ENCODE measurements around the gene IL1A. TPM values are rescaled to one million over a fixed set of nuclear protein-coding genes. Genes with fewer than 3 reads are reported as not detected.
A peak's percentile ranks its signal among the peaks of the same experiment; 100 is the strongest.

The IL1A gene
- total RNA-seq, 1 donor from 2014 or later: 82.7 TPM

DNA sequence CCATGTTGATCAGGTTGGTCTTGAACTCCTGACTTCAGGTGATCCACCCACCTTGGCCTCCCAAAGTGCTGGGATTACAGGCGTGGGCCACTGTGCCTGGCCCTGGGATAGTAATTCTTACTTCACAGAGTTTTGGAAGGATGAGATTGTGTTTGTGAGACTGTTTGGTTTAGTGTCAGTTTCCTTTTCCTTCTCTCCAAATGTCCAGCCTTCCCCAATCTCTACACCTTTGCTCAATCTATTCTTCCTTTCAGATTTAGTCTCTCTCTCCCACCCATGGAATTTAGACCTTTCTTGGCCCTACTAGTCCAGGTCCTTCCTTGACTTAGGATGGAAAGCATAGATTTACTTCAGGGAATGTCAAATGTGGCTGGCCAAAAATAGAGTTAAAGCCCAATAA, 12.2 kb upstream of the IL1A start:
- DNase-seq (ENCODE audit: low read depth): no peak
- H3K4me3 ChIP-seq (ENCODE audit: low read depth, low read length): no peak overlapping the region
- no peaks in the 10 kb centered on the region for H3K27me3 ChIP-seq (ENCODE audit: control insufficient read depth, insufficient read depth, low read length)
- TF ChIP-seq CTCF (IDR thresholded peaks at IDR 0.05; ENCODE audit: insufficient read depth, low read length, severe bottlenecking): no peak
- H3K36me3 ChIP-seq (ENCODE audit: control insufficient read depth, insufficient read depth, low read length): no peaks in the 10 kb centered on the region
- FAIRE-seq: no peak

- H3K36me3 ChIP-seq (ENCODE audit: control insufficient read depth, insufficient read depth, low read length): no peaks in the 10 kb centered on the region
- H3K27me3 ChIP-seq (ENCODE audit: control insufficient read depth, insufficient read depth, low read length): no peaks in the 10 kb centered on the region
- H3K4me3 ChIP-seq (ENCODE audit: low read depth, low read length): no peak overlapping the region
- TF ChIP-seq CTCF (IDR thresholded peaks at IDR 0.05; ENCODE audit: insufficient read depth, low read length, severe bottlenecking): no peak
- peak; percentile 99 for DNase-seq (ENCODE audit: low read depth)
- peak; percentile 7 for FAIRE-seq
Measured at GRCh38 chr2:112795774-112796173, 11.5 kb upstream of the IL1A start.

DNA sequence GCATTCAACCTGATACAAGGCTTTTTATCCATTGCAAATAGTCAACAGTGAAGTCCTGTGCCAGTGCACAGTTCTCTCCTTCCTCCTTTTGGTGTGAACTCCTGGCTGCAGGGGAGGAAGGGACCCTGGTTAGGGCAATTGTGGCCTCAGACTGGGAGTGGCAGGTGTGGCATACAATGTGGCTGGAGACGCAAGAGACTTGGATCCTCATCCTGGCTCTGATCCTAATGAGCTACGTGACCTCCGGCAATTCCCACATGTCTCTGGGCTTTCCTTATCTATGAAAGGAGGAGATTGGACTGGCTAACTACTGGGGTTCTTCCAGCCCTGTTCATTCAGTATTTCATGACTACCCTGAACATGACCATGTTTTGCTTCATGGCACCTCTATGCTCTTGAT, 10.5 kb upstream of the IL1A start:
- Histone ChIP-seq H3K36me3 (ENCODE audit: control insufficient read depth, insufficient read depth, low read length) (no peaks in the 10 kb centered on the region), H3K27me3 (ENCODE audit: control insufficient read depth, insufficient read depth, low read length) (no peaks in the 10 kb centered on the region), H3K4me3 (ENCODE audit: low read depth, low read length) (no peak overlapping the region)
- no peak for TF ChIP-seq CTCF (IDR thresholded peaks at IDR 0.05; ENCODE audit: insufficient read depth, low read length, severe bottlenecking)
- DNase-seq (ENCODE audit: low read depth): no peak
- no peak for FAIRE-seq

GRCh38 chr2:112794131-112794733, 9.9 kb upstream of the IL1A start:
- FAIRE-seq (peak; percentile 98), DNase-seq (ENCODE audit: low read depth) (peak; percentile 99)
- Histone ChIP-seq H3K4me3 (ENCODE audit: low read depth, low read length) (no peak overlapping the region), H3K27me3 (ENCODE audit: control insufficient read depth, insufficient read depth, low read length) (no peaks in the 10 kb centered on the region), H3K36me3 (ENCODE audit: control insufficient read depth, insufficient read depth, low read length) (no peaks in the 10 kb centered on the region)
- TF ChIP-seq CTCF (IDR thresholded peaks at IDR 0.05; ENCODE audit: insufficient read depth, low read length, severe bottlenecking): no peak

DNA sequence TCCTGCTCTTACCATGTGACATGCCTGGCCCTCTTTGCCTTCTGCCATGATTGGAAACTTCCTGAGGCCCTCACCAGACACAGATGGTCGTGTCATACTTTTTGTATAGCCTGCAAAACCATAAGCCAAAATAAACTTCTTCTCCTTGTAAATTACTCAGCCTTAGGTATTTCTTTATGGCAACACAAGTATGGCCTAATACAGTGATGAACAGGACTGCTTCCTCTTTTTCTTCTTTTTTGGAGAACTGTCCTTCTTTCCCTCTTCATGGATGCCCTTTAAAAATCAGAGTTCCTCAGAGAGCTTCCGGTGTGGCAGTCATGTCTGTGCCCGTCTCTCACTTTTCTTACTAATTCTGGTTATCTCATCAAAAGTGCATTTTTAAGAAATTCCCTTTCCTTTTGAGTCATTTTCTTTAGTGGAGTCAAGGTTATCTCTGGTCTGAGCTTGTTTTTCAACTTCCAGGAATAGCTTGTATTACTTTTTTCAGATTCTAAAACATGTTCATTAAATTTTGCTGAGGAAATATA, 9.2 kb upstream of the IL1A start:
- Histone ChIP-seq H3K36me3 (ENCODE audit: control insufficient read depth, insufficient read depth, low read length) (no peaks in the 10 kb centered on the region), H3K4me3 (ENCODE audit: low read depth, low read length) (no peak overlapping the region), H3K27me3 (ENCODE audit: control insufficient read depth, insufficient read depth, low read length) (no peaks in the 10 kb centered on the region)
- DNase-seq (ENCODE audit: low read depth) (peak; percentile 88), FAIRE-seq (no peak)
- TF ChIP-seq CTCF (IDR thresholded peaks at IDR 0.05; ENCODE audit: insufficient read depth, low read length, severe bottlenecking): no peak

DNA sequence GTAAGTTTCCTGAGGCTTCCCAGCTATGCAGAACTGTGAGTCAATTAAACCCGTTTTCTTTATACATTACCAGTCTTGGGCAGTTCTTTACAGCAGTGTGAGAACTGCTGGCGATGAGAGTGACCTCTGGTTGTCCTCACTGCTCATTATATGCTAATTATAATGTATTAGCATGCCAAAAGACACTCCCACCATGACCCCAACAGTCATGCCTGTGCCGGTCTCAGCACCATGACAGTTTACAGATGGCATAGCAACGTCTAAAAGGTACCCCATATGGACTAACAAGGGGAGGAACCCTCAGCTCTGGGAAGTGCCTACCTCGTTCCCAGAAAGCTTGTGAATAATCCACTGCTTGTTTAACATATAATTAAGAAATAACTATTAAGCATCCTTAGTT, 8.1 kb upstream of the IL1A start:
- Histone ChIP-seq H3K27me3 (ENCODE audit: control insufficient read depth, insufficient read depth, low read length) (no peaks in the 10 kb centered on the region), H3K4me3 (ENCODE audit: low read depth, low read length) (no peak overlapping the region), H3K36me3 (ENCODE audit: control insufficient read depth, insufficient read depth, low read length) (no peaks in the 10 kb centered on the region)
- no peak for DNase-seq (ENCODE audit: low read depth)
- no peak for TF ChIP-seq CTCF (IDR thresholded peaks at IDR 0.05; ENCODE audit: insufficient read depth, low read length, severe bottlenecking)
- no peak for FAIRE-seq

Measured in bronchial epithelial cell (primary cell).